Hepatocyte (in vitro differentiated cells): ENCODE results near the gene CDC42EP1.

Experiments
- EZH2 ChIP-seq: fragments of 200-600 bp; sonication (generic); IDR thresholded peaks from 2 replicates; pipeline ENCODE4 v1.6.1; 2016; ENCODE audit warnings: antibody characterized with exemption, mild to moderate bottlenecking, borderline replicate concordance
- EZH2phosphoT487 ChIP-seq: fragments of 200-600 bp; sonication (generic); IDR thresholded peaks from one replicate; pipeline ENCODE4 v1.6.1; 2018; ENCODE audit warnings: antibody characterized with exemption, mild to moderate bottlenecking, low read depth, moderate library complexity; ENCODE audit not compliant: unreplicated experiment, severe bottlenecking
- TF ChIP-seq, protein P1 (sequence below): fragments of 200-600 bp; sonication (generic); IDR thresholded peaks from 2 replicates; pipeline ENCODE4 v1.5.1; 2016; ENCODE audit warnings: antibody characterized with exemption, mild to moderate bottlenecking; ENCODE audit not compliant: poor library complexity

DNA sequence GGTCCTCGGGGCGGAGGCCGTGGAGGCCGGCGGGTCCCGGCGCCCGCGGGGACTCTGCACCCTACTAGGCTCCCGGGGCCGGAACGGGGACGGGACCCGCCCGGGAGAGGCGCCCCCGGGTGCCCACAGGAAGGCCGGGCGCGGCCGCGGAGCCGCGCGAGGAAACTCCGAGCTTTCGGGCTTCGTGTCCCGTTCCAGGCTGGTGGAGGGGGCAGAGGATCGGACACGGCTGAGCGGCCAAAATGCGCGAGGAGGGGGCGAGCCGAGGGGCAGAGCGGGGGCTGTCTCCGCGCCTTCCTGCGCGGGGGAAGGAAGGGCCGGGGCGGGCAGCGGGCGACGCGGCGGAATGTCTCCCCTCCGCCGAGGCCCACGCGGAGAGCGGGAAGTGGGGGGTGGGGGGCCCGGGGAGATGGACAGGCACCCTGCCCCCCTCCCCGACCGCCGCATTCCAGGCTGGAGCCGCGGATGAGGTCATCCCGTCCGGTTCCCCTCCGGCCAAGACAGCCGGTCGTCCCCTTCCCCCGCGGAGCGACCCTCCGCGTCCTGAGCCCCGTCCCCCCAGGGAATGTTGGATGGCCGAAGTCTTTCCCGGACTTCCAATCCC, 430 bp downstream of the CDC42EP1 start:
- TF ChIP-seq, protein P1, sequence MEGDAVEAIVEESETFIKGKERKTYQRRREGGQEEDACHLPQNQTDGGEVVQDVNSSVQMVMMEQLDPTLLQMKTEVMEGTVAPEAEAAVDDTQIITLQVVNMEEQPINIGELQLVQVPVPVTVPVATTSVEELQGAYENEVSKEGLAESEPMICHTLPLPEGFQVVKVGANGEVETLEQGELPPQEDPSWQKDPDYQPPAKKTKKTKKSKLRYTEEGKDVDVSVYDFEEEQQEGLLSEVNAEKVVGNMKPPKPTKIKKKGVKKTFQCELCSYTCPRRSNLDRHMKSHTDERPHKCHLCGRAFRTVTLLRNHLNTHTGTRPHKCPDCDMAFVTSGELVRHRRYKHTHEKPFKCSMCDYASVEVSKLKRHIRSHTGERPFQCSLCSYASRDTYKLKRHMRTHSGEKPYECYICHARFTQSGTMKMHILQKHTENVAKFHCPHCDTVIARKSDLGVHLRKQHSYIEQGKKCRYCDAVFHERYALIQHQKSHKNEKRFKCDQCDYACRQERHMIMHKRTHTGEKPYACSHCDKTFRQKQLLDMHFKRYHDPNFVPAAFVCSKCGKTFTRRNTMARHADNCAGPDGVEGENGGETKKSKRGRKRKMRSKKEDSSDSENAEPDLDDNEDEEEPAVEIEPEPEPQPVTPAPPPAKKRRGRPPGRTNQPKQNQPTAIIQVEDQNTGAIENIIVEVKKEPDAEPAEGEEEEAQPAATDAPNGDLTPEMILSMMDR: no peak
- TF ChIP-seq EZH2 (no peak), EZH2phosphoT487 (no peak)
